ENCODE results near the gene ARNT2.

DNA sequence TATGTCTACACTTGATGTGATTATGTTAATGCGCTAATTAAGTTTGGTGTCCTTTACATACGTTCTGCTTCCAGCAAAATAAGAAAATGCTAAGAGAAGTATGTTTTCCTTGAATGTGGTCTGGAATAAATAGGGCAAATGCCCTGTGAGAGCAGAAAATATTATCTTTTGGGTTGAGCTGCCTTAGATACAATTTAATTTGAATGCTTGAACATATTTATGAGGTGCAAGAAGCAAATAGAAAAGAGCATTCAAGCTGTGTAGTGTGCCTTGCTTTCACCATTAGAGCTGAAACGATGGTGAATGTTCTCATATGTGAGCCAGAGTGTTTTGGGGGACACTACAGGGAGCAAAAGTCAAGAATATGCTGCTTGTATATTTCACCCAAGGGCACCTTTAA, 15.9 kb upstream of the ARNT2 start:
- no peak for TF ChIP-seq SIN3A (IDR thresholded peaks at IDR 0.05; ENCODE audit: borderline replicate concordance, insufficient read depth, low read depth, low read length)
- no peak for TF ChIP-seq CTCF (IDR thresholded peaks at IDR 0.05)
- TF ChIP-seq POLR2AphosphoS5 (IDR thresholded peaks at IDR 0.05; ENCODE audit: low read depth, low read length): no peak
- TF ChIP-seq, protein P1, sequence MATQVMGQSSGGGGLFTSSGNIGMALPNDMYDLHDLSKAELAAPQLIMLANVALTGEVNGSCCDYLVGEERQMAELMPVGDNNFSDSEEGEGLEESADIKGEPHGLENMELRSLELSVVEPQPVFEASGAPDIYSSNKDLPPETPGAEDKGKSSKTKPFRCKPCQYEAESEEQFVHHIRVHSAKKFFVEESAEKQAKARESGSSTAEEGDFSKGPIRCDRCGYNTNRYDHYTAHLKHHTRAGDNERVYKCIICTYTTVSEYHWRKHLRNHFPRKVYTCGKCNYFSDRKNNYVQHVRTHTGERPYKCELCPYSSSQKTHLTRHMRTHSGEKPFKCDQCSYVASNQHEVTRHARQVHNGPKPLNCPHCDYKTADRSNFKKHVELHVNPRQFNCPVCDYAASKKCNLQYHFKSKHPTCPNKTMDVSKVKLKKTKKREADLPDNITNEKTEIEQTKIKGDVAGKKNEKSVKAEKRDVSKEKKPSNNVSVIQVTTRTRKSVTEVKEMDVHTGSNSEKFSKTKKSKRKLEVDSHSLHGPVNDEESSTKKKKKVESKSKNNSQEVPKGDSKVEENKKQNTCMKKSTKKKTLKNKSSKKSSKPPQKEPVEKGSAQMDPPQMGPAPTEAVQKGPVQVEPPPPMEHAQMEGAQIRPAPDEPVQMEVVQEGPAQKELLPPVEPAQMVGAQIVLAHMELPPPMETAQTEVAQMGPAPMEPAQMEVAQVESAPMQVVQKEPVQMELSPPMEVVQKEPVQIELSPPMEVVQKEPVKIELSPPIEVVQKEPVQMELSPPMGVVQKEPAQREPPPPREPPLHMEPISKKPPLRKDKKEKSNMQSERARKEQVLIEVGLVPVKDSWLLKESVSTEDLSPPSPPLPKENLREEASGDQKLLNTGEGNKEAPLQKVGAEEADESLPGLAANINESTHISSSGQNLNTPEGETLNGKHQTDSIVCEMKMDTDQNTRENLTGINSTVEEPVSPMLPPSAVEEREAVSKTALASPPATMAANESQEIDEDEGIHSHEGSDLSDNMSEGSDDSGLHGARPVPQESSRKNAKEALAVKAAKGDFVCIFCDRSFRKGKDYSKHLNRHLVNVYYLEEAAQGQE (IDR thresholded peaks at IDR 0.05; ENCODE audit: insufficient read depth in 1 of 2, low read depth in 2 of 2, low read length in 1 of 2): no peak
- TF ChIP-seq TCF7L2 (IDR thresholded peaks at IDR 0.05; ENCODE audit: low read depth, low read length): no peak
